ENCODE results near the gene SUSD3. TPM values are rescaled to one million over a fixed set of nuclear protein-coding genes. Genes with fewer than 3 reads are reported as not detected.
A peak's percentile ranks its signal among the peaks of the same experiment; 100 is the strongest.

SUSD3 gene
- total RNA-seq, 1 experiment from 2014 or later = 9.0 TPM

- H3K27me3 Mint-ChIP-seq (ENCODE audit: low read depth) = no peaks in the 10 kb centered on the region; the same call in 1 of the 2 replicates
- no peaks in the 10 kb centered on the region for H3K9me3 ChIP-seq (ENCODE audit: control insufficient read depth, low read depth, low read length)
- no peaks in the 10 kb centered on the region for H3K23me2 ChIP-seq (ENCODE audit: insufficient read length, low read depth, low read length, poor library complexity, severe bottlenecking)
- H2BK15ac ChIP-seq (ENCODE audit: low read depth, low read length) = no peak overlapping the region
- no peak overlapping the region for H4K91ac ChIP-seq (ENCODE audit: insufficient read length, low read depth, low read length)
- no CpG with 5 or more reads among the region's 12 CpGs for WGBS (ENCODE audit: extremely low coverage, insufficient read length, low lambda C conversion rate)
- no peak overlapping the region for H2BK120ac ChIP-seq (ENCODE audit: low read depth, low read length, poor library complexity, severe bottlenecking)
- no peak overlapping the region for H4K5ac ChIP-seq (ENCODE audit: insufficient read length, low read depth, low read length)
- no peak overlapping the region for H2AK5ac ChIP-seq (ENCODE audit: insufficient read length, low read length)
- DNase-seq = no peak
- no peak overlapping the region for H3K4ac ChIP-seq (ENCODE audit: low read depth, low read length)
- no peaks in the 10 kb centered on the region for H3K27me3 ChIP-seq (ENCODE audit: insufficient read depth, low read length)
- H3K23ac ChIP-seq (ENCODE audit: insufficient read length, low read depth, low read length) = no peak overlapping the region
- H2BK5ac ChIP-seq (ENCODE audit: insufficient read length, low read length) = no peak overlapping the region
- no peak overlapping the region for H3K27ac ChIP-seq (ENCODE audit: insufficient read length, low read depth, low read length)
- H2AFZ ChIP-seq (ENCODE audit: low read length) = no peak overlapping the region
- no peak for TF ChIP-seq CTCF (conservative IDR thresholded peaks at IDR 0.05)
- H3K4me3 Mint-ChIP-seq = peak overlapping the region in 1 of 2 experiments; percentile 36; a peak in 1 of 5 replicates
- no peaks in the 10 kb centered on the region for H4K20me1 ChIP-seq (ENCODE audit: control insufficient read depth, insufficient read depth, insufficient read length)
- no peaks in the 10 kb centered on the region for H3K36me3 Mint-ChIP-seq (ENCODE audit: insufficient read depth in 1 of 3, low read depth in 3 of 3)
- no peak overlapping the region for H3T11ph ChIP-seq (ENCODE audit: low read length)
- peaks cover 8 to 23% of the 10 kb centered on the region in 2 experiments for H3K4me1 Mint-ChIP-seq
- H3K56ac ChIP-seq (ENCODE audit: insufficient read length, low read depth, low read length) = no peak overlapping the region
- H3K9me3 Mint-ChIP-seq = no peaks in the 10 kb centered on the region
- no peak overlapping the region for H3K4me2 ChIP-seq (ENCODE audit: insufficient read depth, insufficient read length, low read length)
- no peaks in the 10 kb centered on the region for H3K79me1 ChIP-seq (ENCODE audit: insufficient read depth, low read depth, low read length, poor library complexity, severe bottlenecking)
- no peak overlapping the region for H3K18ac ChIP-seq (ENCODE audit: insufficient read length, low read depth, low read length)
- H2BK20ac ChIP-seq (ENCODE audit: low read depth, low read length, poor library complexity, severe bottlenecking) = no peak overlapping the region
- H3K14ac ChIP-seq (ENCODE audit: insufficient read depth, low read length) = no peak overlapping the region
- no peak overlapping the region for H3K9ac ChIP-seq (ENCODE audit: extremely low read depth, insufficient read length, low read length)
- H2BK12ac ChIP-seq (ENCODE audit: insufficient read length, low read depth, low read length) = no peak overlapping the region
- peak overlapping the region in 1 of 3 experiments; percentile 37; a peak in 2 of 7 replicates for H3K27ac Mint-ChIP-seq
- H3K79me2 ChIP-seq (ENCODE audit: insufficient read depth, low read length) = no peaks in the 10 kb centered on the region
- no peaks in the 10 kb centered on the region; the same call in 1 of the 2 replicates for H3K4me1 ChIP-seq (ENCODE audit: insufficient read depth, low read length)
- H4K8ac ChIP-seq (replicated peaks; ENCODE audit: insufficient read length, low read depth, low read length) = no peak overlapping the region
These were observed 26.0 kb upstream of the SUSD3 start for GRCh38 chr9:93032545-93032944.

Data from H9 (cell line).